NCI-H1105 treated with DMSO at 0.1 percent for 48 hours (cell line): ENCODE data around the gene ADRM1.

ENCODE experiments used
- DNase-seq: peaks from one replicate; lab custom pipeline; 2025; lab: John Stamatoyannopoulos, UW

ADRM1 gene

DNA sequence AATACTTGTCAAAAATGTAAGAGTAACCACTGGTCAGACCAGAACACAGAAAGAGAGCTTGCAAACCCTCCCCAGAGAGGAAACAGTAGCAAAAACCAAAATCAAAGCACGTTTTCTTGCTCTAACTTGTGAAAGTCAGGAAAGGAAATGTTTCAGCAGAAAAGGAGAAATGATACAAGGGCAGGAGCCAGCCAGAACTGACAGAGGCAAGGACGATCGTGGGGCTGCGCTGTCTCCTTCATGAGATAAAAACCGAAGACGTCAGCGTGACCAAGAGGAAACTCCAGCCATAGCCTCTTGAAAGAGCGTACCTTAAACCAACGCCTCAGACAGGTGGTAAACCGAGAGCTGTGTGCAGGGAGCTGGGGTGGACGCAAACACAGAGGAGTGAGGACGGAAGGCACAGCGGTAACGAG lies 36.9 kb downstream of the ADRM1 start:
- no peak for DNase-seq

DNA sequence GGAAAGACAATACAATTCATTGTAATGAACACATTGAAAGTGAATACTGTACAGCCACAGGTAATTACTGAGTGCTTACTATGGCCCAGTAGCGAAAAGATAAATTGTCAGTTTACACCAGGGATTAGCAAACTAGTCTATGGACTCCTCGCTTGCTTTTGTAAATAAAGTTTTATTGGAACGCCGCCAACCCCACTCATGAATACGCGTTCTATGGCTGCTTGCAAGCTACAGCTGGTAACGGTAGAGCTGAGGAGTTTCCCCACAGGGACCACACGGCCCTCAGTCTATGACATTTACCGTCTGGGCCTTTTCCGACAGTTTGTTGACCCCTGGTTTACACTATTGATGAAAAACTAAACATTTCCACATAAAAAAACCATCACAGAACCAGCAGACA lies 40.1 kb downstream of the ADRM1 start:
- no peak for DNase-seq

DNA sequence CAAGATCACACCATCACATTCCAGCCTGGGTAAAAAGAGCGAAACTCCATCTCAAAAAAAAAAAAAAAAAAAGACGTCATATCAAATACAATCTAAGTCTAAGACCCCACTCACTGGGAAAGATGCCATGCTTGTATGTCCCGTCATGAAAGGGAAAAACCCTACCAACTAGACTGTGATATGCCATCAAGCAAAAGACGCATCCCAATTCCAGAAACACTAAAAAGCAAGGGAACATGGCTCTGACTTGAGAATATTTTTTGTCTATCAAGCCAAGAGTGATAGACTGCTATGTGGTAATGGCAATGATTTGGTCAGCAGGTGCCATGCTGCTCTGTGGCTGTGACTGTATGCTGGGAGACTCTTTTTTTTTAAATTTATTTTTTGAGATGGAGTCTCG lies 41.3 kb downstream of the ADRM1 start:
- no peak for DNase-seq

DNA sequence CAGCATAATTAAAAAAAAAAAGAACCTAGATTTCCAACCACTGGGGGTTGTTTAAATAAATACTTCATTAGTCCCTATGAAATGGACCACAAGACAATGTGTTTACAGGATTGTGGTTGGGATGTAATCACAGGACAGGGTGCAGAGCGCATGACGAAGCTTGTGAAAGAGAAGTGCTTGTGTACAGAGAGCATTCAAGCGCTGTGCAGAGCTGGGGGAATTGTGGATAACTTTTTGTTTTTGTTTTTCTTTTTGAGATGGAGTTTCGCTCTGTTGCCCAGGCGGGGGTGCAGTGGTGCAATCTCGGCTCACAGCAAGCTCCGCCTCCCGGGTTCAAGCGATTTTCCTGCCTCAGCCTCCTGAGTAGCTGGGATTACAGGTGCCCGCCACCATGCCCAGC lies 42.0 kb downstream of the ADRM1 start:
- no peak for DNase-seq

DNA sequence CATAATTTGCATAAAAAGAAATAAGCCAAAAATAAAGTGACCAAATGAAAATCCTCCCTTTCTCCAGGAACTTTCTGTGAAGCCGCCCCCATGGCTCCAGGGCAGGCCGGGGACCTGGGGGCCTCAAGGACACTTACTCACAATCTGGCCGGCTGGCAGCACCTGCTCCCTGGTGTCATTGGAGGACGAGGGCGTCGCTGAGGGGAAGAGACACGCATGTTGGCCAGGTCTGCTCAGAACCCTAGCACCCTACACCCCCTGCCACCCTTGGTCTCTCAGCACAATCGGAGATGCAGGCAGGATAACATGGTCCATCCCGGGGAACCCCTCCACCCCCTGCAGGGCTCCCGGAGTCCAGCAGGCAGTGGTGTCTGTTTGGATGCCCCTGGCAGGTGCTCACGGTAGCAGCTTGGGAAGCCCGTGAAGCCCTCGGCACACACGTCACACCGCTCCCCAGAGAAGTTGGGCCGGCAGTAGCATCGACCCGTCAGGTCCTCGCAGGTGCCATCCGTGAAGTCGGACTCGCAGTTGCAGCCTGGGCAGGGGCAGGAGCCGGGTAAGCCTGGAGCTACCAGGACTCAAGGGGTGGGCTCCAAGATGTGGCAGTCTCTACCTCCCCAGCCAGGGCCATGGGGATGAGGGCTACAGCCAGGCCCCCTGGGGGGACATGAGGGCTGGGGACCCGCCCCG lies 43.0 kb downstream of the ADRM1 start:
- DNase-seq, result no peak

DNA sequence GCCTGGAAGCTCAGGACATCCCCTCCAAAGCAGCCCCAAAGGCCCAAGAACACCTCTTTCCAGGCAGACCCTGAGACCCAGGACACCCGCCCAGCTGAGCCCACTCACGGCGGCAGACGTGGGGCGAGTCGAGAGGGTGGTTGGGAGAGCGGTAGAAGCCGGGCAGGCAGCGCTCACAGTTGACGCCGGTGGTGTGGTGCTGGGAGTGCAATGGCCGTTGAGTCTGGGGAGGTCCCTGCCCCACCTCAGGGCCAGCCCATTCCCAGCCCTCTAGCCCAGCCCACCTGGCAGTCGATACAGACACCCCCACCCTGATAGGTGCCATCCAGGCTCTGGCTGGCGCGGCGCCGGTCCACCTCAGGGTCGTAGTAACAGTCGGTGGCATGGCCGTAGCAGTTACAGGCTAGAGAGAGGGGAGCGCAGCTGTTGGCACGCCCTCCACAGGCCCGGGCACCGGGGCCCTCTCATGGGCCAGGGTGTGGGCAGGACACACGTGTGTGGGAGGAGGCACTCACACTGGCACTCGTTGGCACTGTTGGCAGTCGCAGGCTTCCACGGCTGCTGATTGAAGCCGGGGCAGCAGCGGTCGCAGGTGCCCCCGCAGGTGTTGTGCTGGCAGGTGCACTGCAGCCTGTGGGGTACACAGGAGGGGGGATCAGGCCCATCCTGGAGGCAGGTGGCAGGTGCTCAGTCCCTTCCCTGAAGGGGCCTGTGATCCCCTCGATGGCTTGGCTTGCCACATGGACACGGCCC lies 43.8 kb downstream of the ADRM1 start:
- DNase-seq, result no peak

DNA sequence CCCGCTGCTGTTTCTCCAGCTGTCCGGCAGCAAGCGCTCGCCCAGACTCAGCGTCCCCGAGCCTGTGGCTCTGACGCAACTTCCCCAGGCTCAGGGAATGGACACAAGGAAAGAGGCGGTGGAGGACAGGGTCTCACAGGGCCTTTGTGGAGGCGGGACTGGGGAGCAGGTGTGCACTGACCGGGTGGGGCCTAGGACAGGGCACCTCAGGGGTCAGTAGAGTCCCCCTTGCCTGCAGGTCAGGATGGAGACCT lies 44.3 kb downstream of the ADRM1 start:
- no peak for DNase-seq

DNA sequence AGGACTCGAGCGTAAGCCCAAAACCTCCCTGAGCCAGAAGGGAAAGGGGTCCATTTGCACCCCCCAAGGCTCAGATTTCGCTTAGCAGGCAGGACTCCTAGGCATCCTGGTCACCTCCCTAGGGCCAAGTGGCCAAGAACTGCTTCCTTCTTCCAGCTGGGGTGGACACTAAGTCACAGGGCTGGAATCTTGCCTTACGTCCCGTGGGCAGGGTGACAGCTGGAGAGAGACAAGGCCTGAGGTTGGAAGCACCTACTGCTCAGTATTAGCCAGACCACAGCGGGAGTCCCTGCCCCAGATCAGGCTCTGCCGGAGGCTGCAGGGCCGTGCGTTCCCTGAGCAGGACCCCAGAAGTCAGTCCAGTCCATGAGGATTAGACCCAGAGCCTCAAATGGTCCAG lies 44.6 kb downstream of the ADRM1 start:
- DNase-seq, result no peak

DNA sequence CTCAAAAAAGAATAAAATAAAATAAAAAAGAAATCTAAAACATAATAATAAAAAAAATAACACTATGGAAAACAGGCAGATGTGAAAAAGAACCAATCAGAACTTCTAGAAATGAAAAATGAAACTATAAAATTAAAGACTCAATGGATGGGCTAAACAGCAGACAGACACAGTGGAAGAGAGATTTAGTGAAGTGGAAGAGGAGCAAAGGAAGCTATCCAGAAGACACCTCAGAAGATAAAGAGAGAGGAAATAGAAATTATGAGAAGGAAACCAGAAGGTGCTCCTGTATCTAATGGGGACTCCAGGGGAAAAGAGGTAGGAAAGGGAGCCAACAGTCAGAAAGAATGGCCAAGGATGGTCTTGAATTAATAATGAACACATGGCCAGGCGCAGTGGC lies 45.8 kb downstream of the ADRM1 start:
- DNase-seq, result no peak

DNA sequence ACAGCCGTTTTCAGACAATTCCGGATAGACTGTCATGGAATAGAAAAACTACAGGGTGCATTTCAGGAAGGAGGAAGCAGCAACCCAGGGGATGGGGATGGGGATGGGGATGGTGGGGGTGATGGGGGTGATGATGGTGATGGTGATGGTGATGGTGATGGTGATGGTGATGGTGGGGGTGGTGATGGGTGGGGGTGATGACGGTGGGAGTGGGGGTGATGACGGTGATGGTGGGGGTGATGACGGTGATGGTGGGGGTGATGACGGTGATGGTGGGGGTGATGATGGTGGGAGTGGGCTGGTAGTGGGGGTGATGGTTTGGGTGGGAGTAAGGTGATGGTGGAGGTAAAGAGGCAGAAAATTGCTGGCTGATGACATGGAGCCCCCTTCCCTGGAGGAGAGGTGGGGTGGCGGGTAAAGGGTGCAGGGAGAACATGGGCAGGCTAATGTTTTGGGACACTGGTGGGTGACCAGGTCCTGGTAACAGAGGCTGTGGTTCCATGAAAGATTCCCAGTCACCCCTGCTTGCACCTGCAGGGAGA lies 46.8 kb downstream of the ADRM1 start:
- DNase-seq, result no peak

DNA sequence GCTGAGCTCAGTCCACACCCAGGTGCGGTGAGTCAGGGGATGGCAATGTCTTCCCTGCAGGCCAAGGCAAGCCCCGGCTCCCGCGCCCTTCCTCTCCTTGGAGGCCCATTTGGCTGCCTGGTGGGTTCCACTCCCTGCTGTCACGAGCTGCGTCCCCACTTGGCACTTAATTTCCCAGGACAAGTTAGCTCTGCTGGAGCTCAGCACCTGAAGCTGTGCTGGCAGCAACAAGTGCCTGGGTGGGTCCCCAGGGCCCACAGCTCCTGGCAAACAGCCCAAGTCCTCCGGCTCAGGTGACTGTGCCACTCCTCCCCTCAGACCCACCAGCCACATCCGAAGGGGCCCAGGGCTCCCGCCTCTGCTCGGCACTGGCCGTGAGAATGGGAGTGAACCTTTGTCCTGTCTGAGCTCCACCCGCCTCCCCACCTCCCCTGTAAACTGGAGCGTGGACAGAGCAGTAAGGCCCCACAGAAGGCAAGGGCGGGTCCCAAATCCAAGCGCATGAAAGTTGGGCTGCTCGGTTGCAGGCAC lies 47.4 kb downstream of the ADRM1 start:
- peak; percentile 75 for DNase-seq

DNA sequence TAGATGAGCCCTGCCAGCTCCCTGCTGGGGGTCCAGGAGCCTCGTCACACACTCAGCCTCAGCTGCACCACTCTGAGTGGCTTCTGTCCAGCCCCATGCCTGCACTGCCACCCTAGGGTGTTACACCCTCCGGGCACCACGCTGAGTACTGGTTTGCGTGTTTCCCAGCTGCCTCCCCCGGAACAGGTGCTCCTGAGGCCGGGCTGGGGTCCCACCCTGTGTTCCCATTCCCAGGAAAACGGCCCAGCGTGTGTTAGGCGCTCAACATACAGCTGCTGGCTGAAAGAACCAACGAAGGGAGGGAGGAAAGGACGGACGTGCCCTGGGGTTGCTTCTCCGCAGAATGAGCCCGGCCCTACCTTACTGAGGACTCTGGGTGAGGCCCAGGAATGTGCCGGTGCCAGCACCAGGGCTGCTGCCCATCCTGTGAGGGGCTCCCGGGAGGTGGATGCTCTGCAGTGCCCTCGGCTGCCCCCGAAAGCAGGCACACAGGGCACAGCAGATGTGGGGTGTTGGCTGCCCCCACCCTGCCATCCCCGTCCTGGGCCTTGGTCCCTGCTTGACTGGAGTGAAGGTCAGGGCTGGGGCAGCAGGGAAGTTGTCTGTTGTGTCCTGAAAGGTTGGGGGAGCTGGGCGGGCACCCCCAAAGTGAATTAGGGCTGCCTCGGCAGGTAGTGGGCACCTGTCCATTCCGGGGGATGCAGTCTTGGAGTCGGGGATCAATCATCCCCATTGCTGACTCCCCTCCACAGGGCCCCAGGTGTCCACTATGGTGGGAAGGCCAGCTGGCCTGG lies 48.0 kb downstream of the ADRM1 start:
- DNase-seq, result no peak

DNA sequence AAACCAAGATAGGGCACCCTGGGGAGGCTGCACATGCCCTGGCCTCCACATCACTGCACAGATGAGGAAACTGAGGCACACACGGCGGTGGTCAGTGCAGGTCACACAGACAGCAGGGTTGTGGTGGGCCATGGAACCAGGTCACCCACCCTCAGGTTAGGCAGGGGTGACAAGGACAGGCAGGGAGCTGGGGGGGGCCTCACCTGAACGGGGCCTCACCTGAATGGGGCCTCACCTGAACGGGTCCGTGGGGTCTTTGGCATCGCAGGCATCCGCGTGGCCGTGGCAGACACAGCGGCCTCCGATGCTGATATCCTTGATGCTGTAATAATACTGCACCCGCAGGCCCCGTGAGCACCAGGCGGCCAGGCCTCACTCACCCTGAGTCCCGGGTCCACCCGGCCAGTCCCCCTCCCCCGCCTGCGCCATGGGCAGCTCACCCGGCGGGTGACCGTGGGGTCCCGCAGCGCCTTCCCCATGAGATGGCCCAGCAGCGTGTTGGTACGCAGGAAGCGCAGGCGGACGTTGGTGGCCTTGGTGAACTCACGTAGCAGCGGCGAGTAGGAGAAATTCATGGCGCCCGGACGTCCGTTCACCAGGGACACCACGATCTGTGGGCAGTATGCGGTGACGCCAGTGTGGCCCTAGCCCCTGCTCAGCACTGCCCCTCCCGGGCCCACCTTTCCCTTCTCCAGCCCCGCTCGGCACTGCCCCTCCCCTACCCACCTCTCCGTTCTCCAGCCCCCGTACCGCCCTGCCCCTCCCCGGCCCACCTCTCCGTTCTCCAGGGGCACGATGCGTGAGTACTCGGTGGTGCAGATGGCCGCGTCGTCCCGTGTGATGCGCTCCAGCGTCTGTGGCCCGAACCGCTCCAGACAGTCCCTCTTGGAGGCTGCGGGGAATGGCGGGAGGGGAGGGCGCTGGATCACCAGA lies 48.9 kb downstream of the ADRM1 start:
- DNase-seq, result no peak

DNA sequence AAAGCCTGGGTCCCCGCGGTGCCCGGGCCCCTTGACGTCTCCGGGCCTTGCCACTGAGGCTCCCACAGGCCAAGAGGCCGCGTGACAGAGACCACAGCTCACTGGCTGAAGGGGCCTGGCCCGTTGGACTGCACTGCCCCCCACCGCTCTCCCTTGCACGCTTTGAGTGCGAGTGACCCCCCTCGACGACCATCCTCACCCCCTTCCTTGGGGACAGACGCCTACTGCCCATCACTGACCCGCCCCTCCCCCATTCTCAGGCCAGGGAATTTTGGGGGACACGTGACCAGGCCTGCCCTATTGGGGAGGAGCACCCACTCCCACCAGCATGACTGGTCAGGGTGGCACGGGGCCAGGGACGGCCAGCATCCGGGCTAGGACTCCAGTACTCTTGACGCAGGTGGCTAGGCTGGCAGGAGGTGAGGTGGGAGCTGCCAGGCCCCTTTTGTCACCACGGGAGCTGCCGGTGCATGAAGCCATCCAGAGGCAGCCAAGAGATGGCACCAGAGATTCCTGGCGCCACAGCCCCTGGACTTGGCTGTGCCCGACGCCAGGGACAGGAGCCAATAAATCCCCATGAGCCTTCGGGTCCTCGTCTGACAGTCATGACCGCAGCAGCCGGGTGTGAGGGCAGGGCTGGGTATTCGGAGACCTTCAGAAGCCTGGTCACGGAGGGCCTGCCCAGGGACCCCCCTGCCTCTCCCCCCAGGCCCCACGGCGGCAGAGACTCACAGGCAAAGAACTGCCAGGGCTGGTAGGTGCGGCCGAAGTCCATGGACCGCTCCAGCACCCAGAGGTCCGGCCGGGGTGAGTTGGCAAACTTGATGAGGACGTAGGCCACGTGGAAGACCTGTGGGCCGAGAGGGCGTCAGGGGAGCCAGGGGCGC lies 49.8 kb downstream of the ADRM1 start:
- peak; percentile 82 for DNase-seq

DNA sequence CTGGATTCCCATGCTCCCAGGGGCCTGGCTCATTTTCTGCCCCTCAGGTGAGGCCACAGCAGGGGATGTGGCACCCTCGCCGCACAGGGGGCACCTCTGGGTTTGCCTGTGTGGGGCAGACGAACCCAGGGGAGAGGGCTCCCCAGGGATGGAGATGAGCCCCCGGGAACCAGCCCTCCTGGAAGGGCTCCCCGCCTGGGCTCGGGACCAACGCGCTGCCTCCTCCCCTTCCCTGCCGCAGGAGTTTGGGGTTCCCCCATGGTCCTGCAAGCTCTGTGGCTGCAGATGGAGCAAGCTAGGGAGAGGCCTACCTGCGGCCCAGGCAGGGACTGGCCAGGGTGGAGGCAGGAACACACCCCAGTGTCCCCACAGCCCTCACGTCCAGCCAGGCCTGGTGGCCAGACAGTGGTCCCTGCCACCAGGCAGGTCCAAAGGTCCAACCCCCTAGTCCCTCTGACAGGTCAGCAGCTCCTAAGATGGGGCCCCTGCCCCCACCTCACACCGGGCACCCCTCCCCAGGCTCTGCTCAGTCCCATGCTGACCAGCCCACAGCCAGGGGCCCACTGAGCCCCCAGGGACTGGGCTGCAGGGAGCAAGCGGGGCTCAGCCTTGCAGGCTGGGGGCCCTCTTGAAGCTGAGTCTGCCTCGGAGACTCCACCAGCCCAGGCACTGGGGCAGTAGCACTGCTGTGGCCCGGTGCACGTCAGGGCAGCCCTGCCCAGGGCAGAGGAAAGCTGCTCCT lies 50.7 kb downstream of the ADRM1 start:
- DNase-seq, result no peak

DNA sequence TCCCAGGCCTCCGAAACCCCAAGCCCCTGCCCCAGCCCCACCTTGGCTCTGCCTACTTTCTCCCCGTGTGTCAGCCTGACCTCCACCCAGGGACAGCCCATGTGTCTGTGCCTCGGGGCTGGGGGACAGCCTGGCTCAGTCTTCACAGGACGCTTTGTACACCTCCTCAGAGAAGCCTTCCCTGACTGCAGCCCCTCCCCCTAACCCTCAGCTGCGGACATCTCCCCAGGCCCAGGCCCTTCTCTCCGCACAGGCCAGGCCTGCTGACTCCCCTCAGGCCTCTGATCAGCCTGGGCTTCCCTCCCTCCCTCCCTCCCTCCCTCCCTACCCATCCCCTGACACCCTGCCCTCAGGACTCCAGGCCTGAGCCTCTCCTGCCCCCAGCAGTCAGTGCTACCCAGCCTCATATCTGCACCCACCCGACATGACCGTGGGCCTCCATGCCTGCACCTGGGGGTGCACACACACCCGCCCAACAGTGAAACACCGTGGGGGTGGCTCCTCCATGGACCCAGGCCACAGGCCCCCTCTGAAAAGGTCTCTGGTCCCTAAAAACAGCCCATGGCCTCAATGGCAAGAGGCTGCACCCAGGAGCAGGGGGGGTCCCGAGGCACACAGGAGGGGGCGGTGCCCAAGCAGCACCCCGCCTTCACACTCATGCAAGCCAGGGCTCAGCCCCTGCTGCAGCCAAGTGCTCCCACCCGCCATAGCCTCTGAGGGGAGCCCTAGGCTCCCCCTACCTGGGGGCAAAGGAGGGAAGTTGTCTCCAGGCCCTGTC lies 51.4 kb downstream of the ADRM1 start:
- DNase-seq, result no peak

DNA sequence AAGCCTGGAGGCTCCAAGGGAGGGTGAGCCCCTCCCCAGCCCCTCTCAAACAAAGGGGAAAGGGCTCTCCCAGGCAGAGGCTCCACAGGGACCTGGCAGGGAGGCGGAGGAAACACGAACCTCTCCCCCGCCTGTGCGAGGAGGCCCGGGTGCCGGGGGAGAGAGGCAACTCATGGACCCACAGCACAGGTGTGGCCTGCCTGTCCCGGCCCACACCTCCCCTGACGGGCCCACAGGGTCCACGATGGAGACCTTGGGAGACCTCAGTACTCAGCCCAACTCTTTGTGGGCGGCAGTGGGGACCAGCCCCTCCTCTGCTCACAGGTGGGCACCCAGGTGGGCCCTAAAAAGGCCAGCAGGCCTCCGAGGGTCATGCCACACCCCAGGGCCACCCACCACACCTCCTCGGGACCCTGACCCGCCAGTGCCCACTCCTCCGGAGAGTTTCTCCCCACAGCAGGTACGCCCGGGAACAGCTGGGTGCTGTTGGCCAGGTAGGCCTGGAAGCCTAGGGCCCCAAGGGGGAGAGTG lies 52.1 kb downstream of the ADRM1 start:
- DNase-seq, result no peak

DNA sequence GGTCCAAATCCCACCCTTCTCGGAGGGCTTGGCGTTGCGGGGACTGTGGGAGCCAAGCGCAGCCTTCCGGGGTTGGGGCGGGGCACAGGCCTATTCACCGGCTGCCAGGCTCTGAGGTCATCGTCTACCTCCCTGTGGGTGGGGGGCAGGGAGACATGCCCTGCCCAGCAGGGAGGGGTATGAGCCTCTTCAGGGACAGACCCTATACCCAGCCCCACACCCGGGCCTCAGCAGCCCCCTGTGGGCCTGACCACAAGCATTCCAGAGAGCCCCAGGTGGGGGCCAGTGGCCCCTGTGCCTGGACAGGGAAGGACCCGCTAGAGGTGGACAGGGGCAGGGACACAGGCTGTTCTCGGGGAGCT lies 52.7 kb downstream of the ADRM1 start:
- DNase-seq, result no peak
